A204.1 (cell line): ENCODE measurements around the gene TPRG1L.
"Not testable (repeated sequence)": the region's sequence is repeated elsewhere in the genome, so short reads cannot be mapped to it uniquely, and the experiment has no call there.

Experiments
- FAIRE-seq: peaks from 2 replicates; lab custom pipeline; 2012; peaks lifted over from hg19 to GRCh38; lab: Jason Lieb, UNC

The TPRG1L gene

DNA sequence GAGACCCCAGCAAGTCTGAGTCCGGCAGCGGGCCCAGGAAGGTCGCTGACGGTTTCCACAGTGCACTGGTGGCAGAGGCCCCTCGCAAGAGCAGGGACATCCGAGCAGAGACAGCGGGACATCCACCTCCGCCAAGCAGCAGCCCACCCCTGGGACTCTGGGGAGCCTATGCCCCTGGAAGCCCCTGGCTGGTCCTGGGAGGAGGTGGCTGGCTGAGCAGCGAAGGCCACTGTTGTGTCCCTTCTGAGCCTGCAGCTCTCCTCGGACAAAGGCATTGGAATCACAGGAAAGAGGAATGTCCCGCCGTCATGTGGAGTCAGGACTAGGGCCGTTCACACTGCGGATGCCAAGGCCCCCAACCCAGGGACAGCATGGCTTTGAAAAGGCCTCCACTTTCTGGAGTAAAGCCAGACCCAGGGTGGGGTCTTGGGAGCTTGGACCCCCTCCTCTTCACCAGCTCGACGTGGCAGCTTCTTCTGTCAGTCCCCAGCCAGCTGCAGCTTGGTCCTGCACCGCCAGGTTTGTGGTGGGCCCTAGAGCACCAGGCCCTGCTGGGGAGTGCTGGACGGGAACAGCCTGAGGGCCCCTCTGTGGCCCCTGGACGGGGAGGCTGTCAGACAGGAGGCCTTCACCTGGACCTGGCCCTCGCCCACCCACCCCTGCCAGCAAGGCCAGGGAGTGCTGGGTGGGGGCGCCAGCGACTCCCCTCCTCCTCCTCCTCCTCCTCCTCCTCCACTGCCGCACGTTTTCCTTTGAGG is 14.9 kb upstream of the TPRG1L start:
- FAIRE-seq, result no peak

DNA sequence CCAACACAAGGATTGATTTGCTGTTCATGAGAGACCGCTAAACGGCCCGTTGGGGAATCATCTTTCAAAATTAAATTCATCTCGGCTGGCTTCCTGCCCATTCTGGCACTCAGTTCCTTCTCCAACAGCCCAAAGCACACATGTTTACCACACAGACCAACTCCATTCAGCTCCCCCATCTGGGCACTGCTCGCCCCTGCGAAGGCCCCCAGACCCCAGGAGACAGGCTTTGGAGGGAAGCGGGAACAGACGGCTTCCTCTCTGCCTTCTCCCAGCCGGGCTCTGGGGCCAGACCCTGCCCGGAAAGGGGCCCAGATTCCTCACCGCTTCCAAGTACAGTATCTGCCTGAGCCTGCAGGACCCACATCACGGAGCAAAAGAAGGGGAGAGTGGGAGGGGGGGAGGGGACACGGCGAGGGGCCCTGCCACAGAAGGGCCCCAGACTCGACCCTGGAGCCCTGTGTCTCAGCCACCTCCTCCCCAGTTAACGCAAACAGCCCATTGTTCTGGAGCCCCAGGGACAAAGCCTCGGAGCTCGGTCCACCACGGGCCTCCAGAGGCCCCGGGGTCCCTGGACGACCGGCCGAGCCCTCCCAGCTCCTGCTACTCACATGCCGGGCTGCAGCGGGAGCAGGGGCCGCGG is 14.2 kb upstream of the TPRG1L start:
- FAIRE-seq, result no peak

GRCh38 chr1:3611170-3612019 is 13.4 kb upstream of the TPRG1L start, which contains the start of gene MEGF6:
MEGF6 (minus strand) TSS chr1:3611508; CDS start chr1:3611268, 240 bp downstream.
- no peak for FAIRE-seq

DNA sequence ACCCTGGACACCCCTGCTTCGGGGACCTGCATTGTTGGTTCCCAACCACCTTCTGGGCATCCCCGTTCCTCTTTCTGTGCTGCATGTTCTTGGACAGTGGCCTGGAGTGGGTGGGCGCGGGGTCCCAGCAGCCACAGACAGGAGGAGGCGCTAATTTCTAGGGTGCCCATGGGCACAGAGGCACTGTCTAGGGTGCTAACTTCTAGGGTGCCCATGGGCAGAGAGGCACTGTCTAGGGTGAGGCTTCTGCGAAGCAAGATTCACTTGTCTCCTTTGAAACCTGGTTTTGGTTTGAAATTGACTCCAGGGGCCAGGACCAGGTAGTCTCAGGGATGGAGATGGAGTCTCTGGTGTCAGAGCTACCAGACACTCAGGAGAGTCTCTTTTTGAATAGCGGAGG is 12.7 kb upstream of the TPRG1L start:
- FAIRE-seq, result no peak

DNA sequence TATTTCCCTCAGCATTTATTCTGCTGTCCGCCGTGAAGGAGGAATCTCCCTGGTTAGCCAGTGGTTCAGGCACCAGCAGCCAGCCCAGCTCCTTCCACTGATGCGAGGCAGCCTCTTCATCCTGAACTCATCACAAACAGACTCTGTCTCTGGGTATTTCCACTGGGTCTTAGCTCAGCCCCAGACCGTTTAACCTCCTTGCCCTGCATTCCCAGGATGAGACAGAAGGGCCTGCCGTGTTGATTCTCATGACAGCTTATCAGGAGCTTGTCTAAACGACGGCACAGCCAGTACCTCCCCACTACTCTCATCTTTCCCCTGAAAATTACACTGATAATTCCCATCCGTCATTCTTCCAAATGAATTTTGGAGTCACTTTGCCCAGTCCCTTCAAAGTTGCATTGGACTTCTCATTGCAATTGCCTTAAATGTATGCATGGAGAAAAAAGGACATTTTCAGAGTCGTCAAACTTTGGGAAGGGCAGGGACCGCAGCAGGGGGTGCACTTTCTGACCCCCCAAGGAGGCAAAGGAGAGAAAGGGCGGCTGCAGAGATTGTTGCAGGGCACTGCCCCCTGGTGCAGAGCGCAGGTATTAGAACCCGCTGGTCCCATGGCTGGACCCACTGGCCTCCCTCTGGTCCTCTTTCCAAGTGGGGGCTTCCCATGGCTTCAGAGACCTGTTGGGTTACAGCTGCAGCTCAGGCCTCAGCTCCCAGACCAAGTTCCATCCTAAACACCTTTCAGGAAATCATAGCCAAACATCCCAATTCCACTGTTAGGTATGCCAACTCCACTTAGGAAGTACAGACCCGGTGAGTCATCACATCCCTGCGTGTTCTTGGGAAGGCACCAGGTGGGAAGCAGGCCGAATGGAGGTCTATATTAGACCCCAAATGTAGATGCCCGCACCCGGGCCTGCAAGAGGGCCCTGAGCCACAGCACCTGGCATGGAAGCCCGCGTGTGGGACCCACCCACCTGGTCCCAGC is 9.8 kb upstream of the TPRG1L start:
- no peak for FAIRE-seq

- FAIRE-seq, result no peak
Observed at GRCh38 chr1:3616861-3617260, 8.0 kb upstream of the TPRG1L start.

GRCh38 chr1:3617806-3618345 is 6.9 kb upstream of the TPRG1L start:
- no peak for FAIRE-seq

GRCh38 chr1:3618531-3618880 is 6.3 kb upstream of the TPRG1L start:
- FAIRE-seq, result no peak

DNA sequence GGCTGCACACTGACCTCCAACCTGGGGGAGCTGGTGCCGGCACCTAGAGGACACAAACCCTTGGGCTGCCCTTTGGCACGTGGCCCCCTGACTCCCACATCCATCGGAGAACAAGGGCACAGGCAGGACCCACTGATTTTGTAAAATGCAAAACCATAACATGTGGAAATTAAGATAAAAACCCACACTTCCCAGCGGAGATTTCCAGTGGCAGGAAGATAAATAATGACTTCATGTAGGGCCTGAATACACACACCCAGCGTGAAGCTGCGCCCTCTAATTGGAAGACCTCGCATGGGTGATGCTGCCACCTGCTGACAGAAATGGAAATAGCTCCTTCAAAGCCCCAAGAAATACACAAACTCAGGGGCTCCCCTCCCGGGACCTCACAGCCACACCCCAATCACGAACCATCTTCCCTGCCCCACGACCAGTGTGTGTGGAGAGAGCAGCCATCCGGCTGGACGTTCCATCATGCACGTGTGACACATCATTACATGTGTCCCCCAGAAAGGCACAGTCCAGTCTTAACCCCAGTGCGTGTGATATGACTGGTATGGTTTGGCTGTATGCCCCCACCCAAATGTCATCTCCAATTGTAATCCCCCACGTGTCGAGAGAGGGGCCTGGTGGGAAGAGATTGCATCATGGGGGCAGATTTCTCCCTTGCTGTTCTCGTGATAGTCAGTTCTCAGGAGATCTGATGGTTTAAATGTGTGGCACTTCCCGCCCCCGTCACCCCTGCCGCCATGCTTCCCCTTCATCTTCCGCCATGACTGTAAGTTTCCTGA is 5.7 kb upstream of the TPRG1L start:
- FAIRE-seq, result no peak

- FAIRE-seq, result no peak
Observed at GRCh38 chr1:3620708-3621107, 4.1 kb upstream of the TPRG1L start.

- FAIRE-seq, result peak; percentile 41
Observed at GRCh38 chr1:3621151-3621671, 3.6 kb upstream of the TPRG1L start.

GRCh38 chr1:3622102-3622501 is 2.7 kb upstream of the TPRG1L start:
- FAIRE-seq, result not testable (repeated sequence)

GRCh38 chr1:3623441-3624199 is 1.2 kb upstream of the TPRG1L start:
- no peak for FAIRE-seq

GRCh38 chr1:3625151-3625907 is 514 bp downstream of the TPRG1L start:
- FAIRE-seq, result no peak

DNA sequence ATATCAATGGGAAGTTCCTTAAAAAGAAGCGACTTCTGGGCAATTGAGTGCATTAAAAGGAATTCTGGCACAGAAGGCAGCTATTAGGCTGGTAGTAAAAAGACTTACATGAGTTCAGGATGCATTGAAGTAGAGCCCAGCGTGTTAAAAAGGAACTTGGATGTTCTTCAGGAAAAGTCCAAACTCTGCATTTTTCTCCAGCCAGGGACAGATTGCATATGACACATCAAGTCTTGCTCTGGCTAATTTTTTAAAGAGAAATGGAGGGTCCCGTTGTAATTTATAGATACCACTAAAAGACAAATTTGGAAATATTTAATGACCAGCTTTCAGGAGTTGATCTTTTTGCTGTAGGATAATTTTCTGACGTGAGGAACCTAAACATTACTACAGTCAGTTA is 1.2 kb downstream of the TPRG1L start:
- no peak for FAIRE-seq

DNA sequence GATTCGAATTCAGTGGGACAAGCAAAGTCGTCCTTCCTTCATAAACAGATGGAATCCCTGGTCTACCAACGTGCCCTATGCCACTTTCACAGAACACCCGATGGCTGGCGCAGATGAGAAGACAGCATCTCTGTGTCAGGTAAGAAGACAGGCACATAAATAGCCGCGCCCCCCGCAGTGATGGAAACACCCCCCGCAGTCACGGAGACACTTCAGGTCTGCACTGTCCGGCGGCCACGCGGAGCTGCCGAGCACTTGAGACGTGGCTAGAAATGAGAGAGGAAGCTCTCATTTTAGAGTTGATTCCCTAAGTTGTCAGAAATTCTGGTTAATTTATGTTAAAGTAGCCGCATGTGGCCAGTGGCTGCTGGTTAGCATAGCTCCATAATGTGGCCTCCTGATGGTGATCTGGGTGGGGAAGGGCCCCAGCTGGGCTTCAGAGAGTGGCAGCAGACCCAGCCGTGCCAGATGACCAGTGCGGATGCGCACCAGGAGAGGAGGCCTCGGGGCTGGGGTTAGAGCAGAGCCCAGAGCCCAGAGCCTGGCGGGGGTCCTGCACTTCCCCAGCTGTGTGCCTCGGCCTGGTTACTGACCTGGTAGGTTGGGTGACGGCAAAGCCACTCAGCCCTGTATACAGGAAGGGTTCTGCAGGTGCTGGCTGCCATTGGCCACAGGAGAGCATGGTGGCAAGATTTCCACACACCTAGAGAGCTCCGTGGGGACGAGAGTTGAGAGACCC is 2.9 kb downstream of the TPRG1L start:
- no peak for FAIRE-seq

DNA sequence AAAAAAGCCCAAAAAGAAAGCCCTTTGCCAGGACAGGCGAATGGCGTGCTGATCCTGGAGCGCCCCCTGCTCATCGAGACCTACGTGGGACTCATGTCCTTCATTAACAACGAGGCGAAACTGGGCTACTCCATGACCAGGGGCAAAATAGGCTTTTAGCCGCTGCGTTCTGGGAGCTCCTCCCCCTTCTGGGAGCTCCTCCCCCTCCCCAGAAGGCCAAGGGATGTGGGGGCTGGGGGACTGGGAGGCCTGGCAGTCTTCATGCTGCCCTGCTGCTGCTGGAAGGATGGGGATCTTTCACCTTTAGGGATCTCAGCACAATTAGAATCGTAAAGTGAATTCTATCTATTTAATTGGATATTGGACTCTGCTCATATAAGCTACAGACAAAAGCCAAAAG is 3.6 kb downstream of the TPRG1L start:
- FAIRE-seq, result no peak

DNA sequence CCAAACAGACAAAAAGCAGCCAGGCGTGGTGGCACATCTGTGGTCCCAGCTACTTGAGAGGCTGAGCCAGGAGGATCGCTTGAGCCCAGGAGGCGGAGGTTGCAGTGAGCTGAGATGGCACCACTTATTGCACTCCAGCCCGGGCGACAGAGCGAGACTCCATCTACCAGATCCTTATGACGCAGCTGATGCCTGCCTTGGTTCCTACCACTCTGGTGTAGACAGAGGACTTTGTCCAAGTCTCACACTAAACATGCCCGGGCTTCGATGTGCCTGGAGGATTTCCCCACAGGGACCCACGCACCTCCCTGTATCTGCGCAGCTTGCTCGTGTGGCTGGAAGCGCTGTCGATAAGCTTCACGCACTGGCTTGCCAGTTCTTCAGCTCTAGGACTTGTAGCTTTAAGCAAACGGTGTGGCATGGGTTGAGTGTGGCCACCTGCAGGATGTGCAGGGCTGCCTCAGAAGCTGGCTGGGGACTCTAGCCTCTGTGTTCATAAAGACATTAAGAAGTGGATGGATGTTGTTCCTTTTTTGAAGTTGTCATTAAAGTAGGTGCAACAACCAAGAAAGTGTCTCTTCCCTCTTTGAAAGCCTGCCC is 4.8 kb downstream of the TPRG1L start:
- no peak for FAIRE-seq
